HL-60/S4 (cell line): ENCODE measurements around the gene TET2.

Source experiments
- in situ Hi-C: fragments of 300-500 bp; cut with MboI; formaldehyde crosslinking; loops from 2 replicates; pipeline ENCODE4 v1.14.3; 2022; ENCODE audit warnings: low sequenced_read_pairs

Gene TET2

DNA sequence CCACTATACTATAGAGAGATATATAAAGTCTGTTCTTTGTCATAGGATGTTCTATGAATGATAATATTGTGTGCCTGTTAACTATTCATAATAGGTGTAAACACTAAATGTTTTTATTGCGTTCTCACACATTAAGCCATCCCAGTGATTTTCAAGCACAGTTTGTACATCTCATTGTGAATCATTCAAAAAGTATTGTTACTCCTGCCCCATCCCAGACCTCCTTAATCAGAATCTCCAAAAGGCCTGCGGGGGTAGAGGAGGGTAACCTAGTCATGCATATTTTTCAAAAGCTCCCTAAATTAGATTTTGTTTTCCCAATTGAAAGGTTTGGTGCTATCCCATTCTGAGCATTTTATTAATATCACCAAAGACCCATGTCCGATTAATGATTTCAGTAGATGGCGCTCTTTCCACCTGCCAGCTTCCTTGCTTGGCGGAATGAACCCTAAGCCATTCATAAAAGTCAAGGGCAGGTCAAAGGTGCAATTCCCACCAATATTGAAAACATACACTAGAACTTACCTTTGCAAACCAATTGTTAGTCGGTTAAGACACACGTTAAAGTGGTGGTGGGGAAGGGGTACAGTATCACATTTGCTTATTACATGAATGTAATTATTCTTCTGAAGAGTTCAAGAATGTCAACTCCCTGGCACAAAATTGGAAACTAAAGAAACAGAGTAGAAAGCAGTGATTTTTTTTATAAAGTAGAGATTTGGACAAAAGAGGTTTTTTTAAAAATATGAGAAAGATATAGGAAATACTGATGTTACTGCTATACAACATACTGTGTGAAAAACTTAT lies 5.8 kb upstream of the TET2 start:
- in situ Hi-C loops = loop anchor here (10.0 kb wide), 1 partner anchor 334 kb away; the partner anchor contains the start of gene PPA2

DNA sequence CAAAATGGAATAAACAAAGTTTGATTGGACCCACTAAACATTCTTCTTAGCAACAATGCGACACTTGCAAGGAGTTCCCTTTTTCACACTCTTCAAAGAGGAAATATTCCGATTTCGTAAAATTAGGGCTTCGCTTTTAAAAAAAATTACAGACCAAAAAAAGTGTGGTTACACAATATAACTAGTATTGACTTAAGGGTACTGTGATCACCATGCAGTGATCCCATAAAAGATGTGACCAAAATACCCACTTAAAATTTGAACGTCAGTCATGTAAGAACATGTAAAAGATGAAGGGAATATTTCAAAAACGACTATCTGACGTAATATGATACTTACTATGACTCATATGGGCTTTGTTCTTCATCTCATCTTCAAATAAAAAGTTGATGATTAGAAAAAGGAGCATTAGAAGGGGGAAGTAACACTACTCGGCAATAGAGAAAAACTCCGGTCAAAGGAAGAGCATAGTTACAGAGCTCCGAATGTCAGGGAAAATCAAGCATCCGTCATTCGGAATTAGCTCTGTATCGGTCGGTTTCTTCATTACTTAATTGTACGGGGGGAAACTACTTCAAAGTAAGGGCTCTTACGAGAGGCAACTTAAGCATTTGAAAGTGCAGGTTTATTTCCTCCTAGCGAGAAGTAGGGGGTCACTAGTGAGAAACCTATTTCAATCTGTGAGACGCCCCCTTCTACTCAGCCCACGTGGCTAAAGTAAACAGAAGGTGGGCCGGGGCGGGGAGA lies 1.3 kb upstream of the TET2 start:
- in situ Hi-C loops = loop anchor here (10.0 kb wide), 1 partner anchor 329 kb away; the partner anchor contains the start of gene PPA2

- in situ Hi-C loops = loop anchor here (10.0 kb wide), 1 partner anchor 329 kb away; the partner anchor contains the start of gene PPA2
These were observed 787 bp upstream of the TET2 start for GRCh38 chr4:105145903-105146275.

- in situ Hi-C loops = loop anchor here (10.0 kb wide), 1 partner anchor 328 kb away; the partner anchor contains the start of gene PPA2
These were observed 408 bp downstream of the TET2 start for GRCh38 chr4:105147016-105147552.

GRCh38 chr4:105147553-105148161 lies 981 bp downstream of the TET2 start:
- in situ Hi-C loops = loop anchor here (10.0 kb wide), 1 partner anchor 327 kb away; the partner anchor contains the start of gene PPA2

DNA sequence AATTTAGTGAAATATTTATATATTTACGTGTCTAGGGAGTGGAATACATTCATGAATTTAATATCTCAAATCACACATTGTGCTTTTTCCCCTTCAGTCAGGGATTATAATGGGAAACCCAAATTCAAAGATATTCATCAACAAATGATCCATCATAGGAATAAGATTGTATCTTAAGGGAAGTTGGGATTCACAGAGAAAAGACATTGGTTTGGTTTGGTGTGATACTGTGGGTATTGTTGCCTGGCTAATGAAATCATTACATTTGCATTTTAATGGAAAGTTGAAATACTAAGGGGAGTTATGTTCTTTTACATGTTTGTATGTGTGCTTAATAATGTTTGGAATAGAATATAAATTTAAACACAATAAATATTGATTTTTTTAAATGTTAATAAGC lies 1.7 kb downstream of the TET2 start:
- in situ Hi-C loops = loop anchor here (10.0 kb wide), 1 partner anchor 326 kb away; the partner anchor contains the start of gene PPA2

- in situ Hi-C loops = loop anchor here (10.0 kb wide), 1 partner anchor 326 kb away; the partner anchor contains the start of gene PPA2
These were observed 2.1 kb downstream of the TET2 start for GRCh38 chr4:105148776-105149175.

DNA sequence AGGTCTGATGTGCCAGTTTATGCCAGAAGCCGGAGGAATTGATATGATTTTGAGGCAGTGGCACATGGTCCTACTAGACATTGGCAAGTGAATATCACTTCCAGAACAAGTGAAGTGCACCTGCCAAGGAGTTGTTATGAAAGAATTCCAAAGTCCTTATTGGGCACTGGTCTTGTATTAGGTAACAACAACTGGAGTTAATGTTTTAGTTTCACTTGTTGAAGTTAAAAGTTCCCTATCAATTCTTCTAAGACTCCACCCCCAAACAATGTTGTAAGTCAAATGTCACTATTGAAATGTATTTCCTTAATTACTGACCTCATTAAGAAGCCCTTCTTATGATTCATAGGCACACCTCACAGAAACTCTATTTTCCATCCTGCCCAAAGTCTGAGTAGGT lies 3.1 kb downstream of the TET2 start:
- in situ Hi-C loops = loop anchor here (10.0 kb wide), 1 partner anchor 325 kb away; the partner anchor contains the start of gene PPA2

GRCh38 chr4:105150503-105150902 lies 3.8 kb downstream of the TET2 start:
- in situ Hi-C loops = no loop called here

- in situ Hi-C loops = no loop called here
These were observed 7.1 kb downstream of the TET2 start for GRCh38 chr4:105153749-105154148.

- in situ Hi-C loops = no loop called here
These were observed 7.9 kb downstream of the TET2 start for GRCh38 chr4:105154576-105154975.

- in situ Hi-C loops = no loop called here
These were observed 8.8 kb downstream of the TET2 start for GRCh38 chr4:105155426-105155825.

- in situ Hi-C loops = no loop called here
These were observed 12.2 kb downstream of the TET2 start for GRCh38 chr4:105158837-105159236.

GRCh38 chr4:105162123-105162796 lies 15.6 kb downstream of the TET2 start:
- in situ Hi-C loops = no loop called here

DNA sequence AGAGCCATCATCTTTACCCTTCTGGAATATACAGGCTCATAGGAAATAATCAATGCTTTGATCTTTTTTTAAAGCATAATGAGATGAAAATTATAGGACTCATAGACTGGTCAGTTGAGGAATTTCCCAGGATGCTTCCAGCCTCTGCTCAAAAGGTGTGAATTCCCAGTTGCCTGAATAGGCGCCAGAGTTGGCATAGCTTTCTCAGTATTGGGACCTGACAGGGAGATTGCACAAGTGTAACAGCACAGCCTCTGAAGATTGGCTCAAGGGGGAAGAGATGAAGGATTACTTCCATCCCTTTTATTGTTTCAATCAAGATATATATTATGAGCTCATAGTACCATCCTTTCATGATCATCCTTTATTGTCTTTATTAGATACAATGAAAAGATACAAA lies 17.9 kb downstream of the TET2 start:
- in situ Hi-C loops = no loop called here

- in situ Hi-C loops = no loop called here
These were observed 19.4 kb downstream of the TET2 start for GRCh38 chr4:105166066-105166465.

GRCh38 chr4:105170711-105171110 lies 24.0 kb downstream of the TET2 start:
- in situ Hi-C loops = no loop called here

DNA sequence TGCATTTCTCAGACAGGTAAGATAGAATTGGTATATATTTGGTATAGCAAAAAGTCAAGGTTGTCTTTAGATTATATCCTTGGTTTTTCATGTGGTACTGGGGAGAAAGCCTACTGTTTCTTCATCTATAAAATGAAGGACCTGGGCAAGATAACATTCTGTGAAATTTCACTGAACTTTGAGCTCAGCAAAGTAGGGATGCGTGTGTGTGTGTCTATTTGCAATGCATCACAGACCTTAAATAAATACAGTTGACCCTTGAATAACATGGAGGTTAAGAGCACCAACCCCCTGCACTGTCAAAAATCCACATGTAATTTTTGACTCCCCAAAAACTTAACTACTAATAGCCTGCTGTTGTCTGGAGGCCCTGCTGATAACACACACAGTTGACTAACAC lies 25.2 kb downstream of the TET2 start:
- in situ Hi-C loops = no loop called here

GRCh38 chr4:105174098-105174497 lies 27.4 kb downstream of the TET2 start:
- in situ Hi-C loops = no loop called here
